C4-2B (cell line): ENCODE data around the gene RALGPS2.

Experiments used
- H3K27ac ChIP-seq: fragments of 450-650 bp; 2 replicates; pipeline ENCODE4 v1.5.1; 2017
- ZFX ChIP-seq: fragments of 450-650 bp; IDR thresholded peaks from 2 replicates; pipeline ENCODE4 v1.6.1; 2017
- TF ChIP-seq, protein P1 (sequence below): fragments of 450-650 bp; conservative IDR thresholded peaks from 2 replicates; pipeline ENCODE4 v1.5.1; 2017; ENCODE audit warnings: mild to moderate bottlenecking

RALGPS2 gene

GRCh38 chr1:178864326-178864725 lies 139.3 kb downstream of the RALGPS2 start:
- no peak overlapping the region for H3K27ac ChIP-seq
- TF ChIP-seq, protein P1, sequence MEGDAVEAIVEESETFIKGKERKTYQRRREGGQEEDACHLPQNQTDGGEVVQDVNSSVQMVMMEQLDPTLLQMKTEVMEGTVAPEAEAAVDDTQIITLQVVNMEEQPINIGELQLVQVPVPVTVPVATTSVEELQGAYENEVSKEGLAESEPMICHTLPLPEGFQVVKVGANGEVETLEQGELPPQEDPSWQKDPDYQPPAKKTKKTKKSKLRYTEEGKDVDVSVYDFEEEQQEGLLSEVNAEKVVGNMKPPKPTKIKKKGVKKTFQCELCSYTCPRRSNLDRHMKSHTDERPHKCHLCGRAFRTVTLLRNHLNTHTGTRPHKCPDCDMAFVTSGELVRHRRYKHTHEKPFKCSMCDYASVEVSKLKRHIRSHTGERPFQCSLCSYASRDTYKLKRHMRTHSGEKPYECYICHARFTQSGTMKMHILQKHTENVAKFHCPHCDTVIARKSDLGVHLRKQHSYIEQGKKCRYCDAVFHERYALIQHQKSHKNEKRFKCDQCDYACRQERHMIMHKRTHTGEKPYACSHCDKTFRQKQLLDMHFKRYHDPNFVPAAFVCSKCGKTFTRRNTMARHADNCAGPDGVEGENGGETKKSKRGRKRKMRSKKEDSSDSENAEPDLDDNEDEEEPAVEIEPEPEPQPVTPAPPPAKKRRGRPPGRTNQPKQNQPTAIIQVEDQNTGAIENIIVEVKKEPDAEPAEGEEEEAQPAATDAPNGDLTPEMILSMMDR = no peak
- no peak for TF ChIP-seq ZFX

DNA sequence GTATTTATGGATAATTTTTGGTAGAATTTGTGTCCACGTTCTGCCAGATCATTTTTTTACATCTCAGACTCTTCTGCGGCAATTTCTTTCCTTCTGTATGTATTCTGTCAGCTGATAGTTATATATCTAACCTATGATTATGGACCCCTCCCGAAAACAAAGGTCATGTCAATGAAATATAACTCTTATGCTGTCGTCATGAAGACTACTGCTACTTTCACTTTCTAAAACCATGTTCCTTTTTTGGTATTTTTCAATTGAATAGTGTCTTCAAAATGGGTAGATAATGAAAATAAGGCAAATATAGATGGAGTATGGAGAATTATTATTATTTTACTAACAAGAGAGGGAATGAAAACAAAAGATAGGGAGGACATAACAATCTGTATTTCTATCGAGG lies 142.6 kb downstream of the RALGPS2 start:
- H3K27ac ChIP-seq = no peak overlapping the region
- TF ChIP-seq, protein P1 = no peak
- TF ChIP-seq ZFX = no peak

DNA sequence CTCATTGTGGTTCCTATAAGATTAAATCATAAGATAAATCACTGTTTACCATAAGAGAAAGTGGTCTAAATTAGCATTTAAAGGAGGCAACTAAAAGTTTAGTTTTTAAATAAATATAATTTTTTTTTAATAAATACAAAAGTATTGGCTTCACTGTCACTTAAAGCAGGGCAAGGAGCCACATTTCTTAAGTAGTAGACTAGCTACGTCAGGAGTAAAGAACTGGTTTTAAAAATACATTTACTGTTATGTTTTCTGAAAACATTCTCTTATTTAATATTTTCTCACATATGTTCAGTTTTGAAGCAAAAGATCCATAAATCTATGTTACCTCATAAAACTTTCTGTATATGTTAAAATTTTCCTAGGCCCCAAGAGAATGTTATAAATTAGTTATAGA lies 143.7 kb downstream of the RALGPS2 start:
- TF ChIP-seq, protein P1 = no peak
- no peak for TF ChIP-seq ZFX
- no peak overlapping the region for H3K27ac ChIP-seq

- TF ChIP-seq, protein P1 = no peak
- no peak for TF ChIP-seq ZFX
- H3K27ac ChIP-seq = no peak overlapping the region
Observed at GRCh38 chr1:178869119-178869697, 144.2 kb downstream of the RALGPS2 start.

DNA sequence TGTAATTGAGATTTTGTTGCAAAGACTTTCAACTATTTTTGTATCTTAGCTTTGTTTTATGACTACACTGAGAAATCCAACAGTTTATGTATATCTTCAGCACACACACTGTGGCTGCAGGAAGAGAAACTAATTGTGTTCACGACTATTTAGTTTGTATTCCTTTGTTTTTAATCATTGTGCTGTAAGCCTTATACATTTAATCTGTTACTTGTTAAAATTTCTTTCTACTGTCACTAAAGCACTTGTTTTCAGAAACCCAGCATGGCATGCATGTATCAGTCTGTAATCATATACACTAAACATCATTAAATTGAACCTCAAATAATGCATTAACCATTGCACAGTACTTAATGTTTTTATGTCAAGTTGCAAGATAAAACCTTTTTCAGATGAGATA lies 145.2 kb downstream of the RALGPS2 start:
- no peak overlapping the region for H3K27ac ChIP-seq
- no peak for TF ChIP-seq ZFX
- TF ChIP-seq, protein P1 = no peak

DNA sequence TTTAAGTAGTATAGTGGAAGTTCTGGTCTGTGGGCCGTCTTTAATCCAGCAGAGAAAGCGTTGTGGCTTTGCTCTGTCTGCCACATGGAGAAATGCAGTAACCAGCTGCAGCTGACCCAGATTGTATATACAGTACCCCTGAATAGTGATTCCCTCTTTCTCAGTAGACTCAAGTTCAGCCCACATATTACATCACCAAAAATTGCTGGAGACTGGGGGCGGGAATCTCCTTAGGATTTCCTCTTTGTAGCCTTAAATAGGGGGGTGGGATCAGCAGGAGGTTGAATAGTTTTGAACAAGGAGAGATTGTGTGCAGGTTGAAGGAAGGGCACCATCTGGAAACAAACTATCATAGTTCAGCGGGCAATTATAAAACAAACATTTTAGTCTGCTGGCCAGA lies 145.9 kb downstream of the RALGPS2 start, which contains the start of gene ANGPTL1:
Gene ANGPTL1 (minus strand): TSS at position 134 of the 400 bp plus-strand sequence. CDS start 5,301 bp downstream, outside the sequence.
- TF ChIP-seq ZFX = no peak
- TF ChIP-seq, protein P1 = no peak
- H3K27ac ChIP-seq = no peak within 1 kb of the TSS

DNA sequence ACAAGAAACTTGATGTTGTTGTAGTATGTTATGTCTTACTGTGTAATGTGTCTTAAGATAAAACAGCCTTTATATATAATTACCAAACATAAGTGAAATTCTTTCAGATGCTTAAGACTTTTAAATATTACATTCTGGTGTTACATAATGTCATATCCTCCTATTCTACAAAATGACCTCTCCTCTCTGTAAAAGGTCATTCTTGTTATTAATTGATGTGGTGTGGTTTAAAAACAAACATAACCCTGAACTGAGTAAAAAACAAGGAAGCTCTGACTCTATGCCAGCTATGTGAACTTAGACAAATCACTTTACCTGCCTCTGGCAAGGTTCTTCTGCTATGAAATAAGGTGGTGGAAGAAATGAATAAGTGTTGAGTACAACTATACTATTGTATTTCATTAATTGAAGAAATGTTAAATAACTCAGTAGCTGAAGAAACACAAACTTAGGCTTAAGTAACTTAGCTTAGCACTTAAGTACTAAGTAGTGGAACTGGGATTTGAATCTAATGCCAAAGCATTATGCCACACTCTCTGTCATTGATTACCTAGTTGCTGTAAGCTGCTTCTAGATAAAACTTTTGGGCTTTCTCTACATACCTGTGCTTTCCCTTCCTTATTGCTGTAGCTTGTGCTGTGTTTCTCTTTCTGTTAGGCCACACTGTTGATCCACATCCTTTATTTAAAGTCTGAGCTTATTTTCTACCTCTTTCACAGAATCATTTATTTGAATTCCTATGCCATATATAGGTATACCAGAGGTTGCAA lies 146.7 kb downstream of the RALGPS2 start:
- no peak overlapping the region for H3K27ac ChIP-seq
- TF ChIP-seq, protein P1 = no peak
- no peak for TF ChIP-seq ZFX
